Measurements from ENCODE around the gene GPD2. TPM values are rescaled to one million over a fixed set of nuclear protein-coding genes. Genes with fewer than 3 reads are reported as not detected.

GPD2 gene
- total and polyA plus RNA-seq, 11 donors = 3.5 to 24.8 (median 14.1) TPM

GRCh38 chr2:156563994-156564753, 128.0 kb downstream of the GPD2 start:
- intact Hi-C loops (cut with DNase I) = no loop called here
- no peak for ATAC-seq
- WGBS, 4 donors = 93 to 96% (median 96%) methylated on average over 4 of the region's 4 CpGs

DNA sequence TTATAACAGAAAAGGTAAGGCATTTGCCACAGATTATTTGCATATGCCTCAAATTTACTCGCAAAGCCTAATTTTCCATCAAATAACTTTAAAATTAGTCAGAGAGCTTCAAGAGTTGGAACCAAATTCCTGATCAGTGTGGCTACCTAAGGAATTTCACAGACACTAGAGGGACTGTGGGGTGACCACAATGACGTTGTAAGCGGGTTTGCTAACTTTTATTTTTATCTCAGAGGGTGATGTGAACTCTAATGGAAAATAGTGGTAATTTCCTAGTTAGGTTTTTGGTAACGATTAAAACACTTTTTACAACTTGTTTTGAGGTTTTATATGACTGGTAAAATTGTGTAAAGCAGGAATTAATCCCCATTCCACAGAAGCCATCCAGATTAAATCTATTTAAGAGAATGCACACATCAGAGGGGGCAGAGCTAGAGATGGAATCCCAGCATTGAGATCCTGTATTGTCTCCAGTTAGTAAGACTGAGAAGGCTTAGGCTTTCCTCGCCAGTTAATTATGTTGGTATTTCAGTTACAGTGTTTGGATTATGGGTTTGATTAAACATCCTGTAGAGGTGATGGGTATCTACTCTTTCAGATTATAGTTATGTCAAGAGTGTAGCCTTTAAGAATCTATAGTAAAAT, 129.0 kb downstream of the GPD2 start:
- H3K4me1 ChIP-seq = peaks cover 0 to 11% (median 3%) of the 10 kb centered on the region in 12 donors
- no peaks in the 10 kb centered on the region for H3K27me3 ChIP-seq
- WGBS, 4 donors = 84 to 94% (median 89%) methylated on average over 5 of the region's 5 CpGs
- intact Hi-C loops (cut with DNase I) = no loop called here
- peaks cover 0 to 22% (median 12%) of the 10 kb centered on the region in 9 donors for H3K36me3 ChIP-seq
- H3K27ac ChIP-seq = no peak overlapping the region
- no peak for TF ChIP-seq POLR2A (IDR thresholded peaks at IDR 0.05)
- TF ChIP-seq, protein P1, sequence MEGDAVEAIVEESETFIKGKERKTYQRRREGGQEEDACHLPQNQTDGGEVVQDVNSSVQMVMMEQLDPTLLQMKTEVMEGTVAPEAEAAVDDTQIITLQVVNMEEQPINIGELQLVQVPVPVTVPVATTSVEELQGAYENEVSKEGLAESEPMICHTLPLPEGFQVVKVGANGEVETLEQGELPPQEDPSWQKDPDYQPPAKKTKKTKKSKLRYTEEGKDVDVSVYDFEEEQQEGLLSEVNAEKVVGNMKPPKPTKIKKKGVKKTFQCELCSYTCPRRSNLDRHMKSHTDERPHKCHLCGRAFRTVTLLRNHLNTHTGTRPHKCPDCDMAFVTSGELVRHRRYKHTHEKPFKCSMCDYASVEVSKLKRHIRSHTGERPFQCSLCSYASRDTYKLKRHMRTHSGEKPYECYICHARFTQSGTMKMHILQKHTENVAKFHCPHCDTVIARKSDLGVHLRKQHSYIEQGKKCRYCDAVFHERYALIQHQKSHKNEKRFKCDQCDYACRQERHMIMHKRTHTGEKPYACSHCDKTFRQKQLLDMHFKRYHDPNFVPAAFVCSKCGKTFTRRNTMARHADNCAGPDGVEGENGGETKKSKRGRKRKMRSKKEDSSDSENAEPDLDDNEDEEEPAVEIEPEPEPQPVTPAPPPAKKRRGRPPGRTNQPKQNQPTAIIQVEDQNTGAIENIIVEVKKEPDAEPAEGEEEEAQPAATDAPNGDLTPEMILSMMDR (IDR thresholded peaks at IDR 0.05) = no peak
- ATAC-seq = no peak
- H3K9me3 ChIP-seq = no peaks in the 10 kb centered on the region
- DNase-seq = no peak
- no peak overlapping the region for H3K4me3 ChIP-seq

More at GRCh38 chr2:156563994-156564753, 128.0 kb downstream of the GPD2 start:
- Histone ChIP-seq H3K9me3 (no peaks in the 10 kb centered on the region), H3K4me1 (peaks cover 0 to 11% (median 3%) of the 10 kb centered on the region in 12 donors), H3K27me3 (no peaks in the 10 kb centered on the region), H3K27ac (no peak overlapping the region), H3K4me3 (no peak overlapping the region), H3K36me3 (peaks cover 0 to 13% (median 5%) of the 10 kb centered on the region in 9 donors)
- no peak for DNase-seq
- TF ChIP-seq, protein P1 (IDR thresholded peaks at IDR 0.05) = no peak
- TF ChIP-seq POLR2A (IDR thresholded peaks at IDR 0.05) = no peak

DNA sequence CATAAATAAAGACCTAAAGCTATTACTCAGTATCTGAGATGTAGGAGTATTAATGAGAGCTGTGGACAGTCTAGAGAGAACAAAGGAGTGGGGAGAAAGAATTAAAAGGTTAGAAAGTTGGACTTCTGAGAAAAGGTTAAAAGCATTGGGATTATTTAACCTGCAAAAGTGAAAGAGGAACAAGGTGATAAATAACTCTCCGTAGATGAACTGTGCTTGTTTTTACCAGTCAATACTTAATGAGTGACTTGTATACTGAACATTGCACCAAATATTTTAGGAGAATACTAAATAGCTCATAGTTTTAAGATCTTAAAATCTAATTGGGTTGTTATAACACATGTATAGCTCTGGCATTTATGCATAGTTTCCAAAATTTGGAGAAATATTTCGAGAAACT, 137.5 kb downstream of the GPD2 start:
- DNase-seq (no peak), ATAC-seq (no peak)
- Histone ChIP-seq H3K36me3 (peaks cover 0 to 49% (median 41%) of the 10 kb centered on the region in 9 donors), H3K27ac (no peak overlapping the region), H3K4me1 (no peaks in the 10 kb centered on the region), H3K9me3 (no peaks in the 10 kb centered on the region), H3K4me3 (no peak overlapping the region), H3K27me3 (no peaks in the 10 kb centered on the region)
- intact Hi-C loops (cut with DNase I) = no loop called here
- 91 to 96% (median 93%) methylated on average over 2 of the region's 2 CpGs for WGBS, 4 donors
- TF ChIP-seq POLR2A (IDR thresholded peaks at IDR 0.05) = no peak
- TF ChIP-seq, protein P1 (IDR thresholded peaks at IDR 0.05) = no peak

DNA sequence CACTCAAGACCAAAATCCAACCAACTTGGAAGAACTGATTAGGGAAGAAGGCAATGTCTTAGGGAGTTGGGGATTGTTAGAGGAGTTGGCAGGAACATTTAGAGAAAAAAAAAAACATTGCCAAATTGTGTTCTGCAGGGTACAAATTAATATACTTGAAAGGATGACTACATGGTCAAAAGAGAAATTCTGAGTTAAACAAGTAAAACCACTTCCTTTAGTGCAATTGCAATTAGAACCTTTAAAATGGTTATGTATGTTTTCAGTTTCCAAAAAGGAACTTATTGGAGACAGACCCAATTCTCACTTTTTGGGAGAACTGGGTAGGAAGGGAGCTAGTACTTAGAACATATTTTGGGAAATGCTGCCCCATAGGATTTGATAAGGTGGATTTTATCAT, 137.9 kb downstream of the GPD2 start:
- Histone ChIP-seq H3K27ac (no peak overlapping the region), H3K36me3 (peaks cover 0 to 49% (median 43%) of the 10 kb centered on the region in 9 donors), H3K4me1 (no peaks in the 10 kb centered on the region), H3K9me3 (no peaks in the 10 kb centered on the region), H3K4me3 (no peak overlapping the region), H3K27me3 (no peaks in the 10 kb centered on the region)
- no peak for TF ChIP-seq POLR2A (IDR thresholded peaks at IDR 0.05)
- TF ChIP-seq, protein P1 (IDR thresholded peaks at IDR 0.05) = no peak
- ATAC-seq = no peak
- intact Hi-C loops (cut with DNase I) = no loop called here
- no peak for DNase-seq

Data from heart left ventricle (tissue), 16 donors.